Stimulated activated CD8-positive, alpha-beta memory T cell treated with anti-CD3 and anti-CD28 coated beads, Interleukin-15, amount 100 ng/mL, for 4 hours (primary cell): Measurements from ENCODE around the gene PARD3.

Experiments
- DNase-seq, 2 donors: peaks; one replicate each; pipeline ENCODE4 v3.0.0-alpha.2; 2020; ENCODE audit warnings: low read depth in 2 of 2

PARD3 gene

DNA sequence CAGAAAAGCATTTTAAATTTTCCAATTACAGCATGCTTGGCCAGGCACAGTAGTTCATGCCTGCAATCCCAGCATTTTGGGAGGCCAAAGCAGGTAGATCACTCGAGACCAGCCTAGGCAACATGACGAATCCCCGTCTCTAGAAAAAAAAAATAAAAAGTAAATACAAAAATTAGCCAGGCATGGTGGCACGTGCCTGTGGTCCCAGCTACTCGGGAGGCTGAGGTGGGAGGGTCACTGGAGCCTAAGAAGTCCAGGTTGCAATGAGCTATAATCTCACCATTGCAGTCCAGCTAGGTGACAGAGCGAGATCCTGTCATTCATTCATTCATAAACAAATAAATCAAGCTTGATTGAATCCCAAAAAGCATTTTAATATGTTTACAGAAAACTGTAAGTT lies 234.9 kb downstream of the PARD3 start:
- no peak for DNase-seq

DNA sequence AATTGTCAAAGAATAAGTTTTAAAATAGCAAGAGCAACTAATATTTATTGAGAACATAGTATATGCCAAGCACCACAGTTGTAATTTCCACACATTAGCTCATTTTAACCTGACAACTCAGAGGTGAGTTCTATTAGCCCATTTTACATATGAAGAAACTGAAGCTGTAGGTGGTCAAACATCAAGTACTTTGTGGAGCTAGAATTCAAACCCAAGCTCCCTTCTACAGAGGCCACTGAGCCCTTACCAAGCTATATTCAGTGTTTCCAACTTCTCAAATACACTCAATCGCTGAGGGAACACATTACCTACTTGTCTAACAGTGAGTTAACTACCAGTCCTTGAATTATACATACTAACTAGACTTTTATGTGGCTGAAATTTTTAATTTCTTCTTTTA lies 236.6 kb downstream of the PARD3 start:
- no peak for DNase-seq

- no peak for DNase-seq
These were observed 238.3 kb downstream of the PARD3 start for GRCh38 chr10:34576797-34577196.

GRCh38 chr10:34575882-34576281 lies 239.2 kb downstream of the PARD3 start:
- DNase-seq, result no peak

DNA sequence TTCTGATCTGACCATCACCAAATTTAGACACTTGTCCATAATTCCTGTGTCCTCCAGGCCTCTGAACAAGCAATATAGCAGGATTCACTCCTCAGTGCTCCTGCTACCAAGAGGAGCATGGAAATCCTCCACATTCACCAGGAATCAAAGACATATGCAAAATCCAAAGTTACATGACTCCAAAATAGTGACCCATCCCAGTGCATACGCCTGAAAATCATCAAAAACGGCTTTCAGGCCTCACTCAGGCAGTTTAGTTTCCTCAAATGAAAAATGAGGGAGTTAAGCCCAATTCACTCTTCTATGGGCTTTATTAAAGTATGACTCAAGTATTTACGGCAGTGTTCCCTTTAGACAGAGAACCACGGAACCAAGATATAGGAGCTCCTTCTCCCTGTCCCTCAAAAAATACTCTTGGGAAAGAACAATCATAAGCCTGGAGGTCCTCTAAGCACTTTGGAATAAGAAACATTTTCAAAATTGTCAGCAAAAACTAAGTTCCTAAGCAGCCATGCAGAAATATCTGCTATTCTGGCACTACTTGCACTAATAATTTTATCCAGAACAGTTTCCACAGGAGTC lies 240.7 kb downstream of the PARD3 start:
- no peak for DNase-seq

GRCh38 chr10:34570887-34571286 lies 244.2 kb downstream of the PARD3 start:
- DNase-seq, result no peak

DNA sequence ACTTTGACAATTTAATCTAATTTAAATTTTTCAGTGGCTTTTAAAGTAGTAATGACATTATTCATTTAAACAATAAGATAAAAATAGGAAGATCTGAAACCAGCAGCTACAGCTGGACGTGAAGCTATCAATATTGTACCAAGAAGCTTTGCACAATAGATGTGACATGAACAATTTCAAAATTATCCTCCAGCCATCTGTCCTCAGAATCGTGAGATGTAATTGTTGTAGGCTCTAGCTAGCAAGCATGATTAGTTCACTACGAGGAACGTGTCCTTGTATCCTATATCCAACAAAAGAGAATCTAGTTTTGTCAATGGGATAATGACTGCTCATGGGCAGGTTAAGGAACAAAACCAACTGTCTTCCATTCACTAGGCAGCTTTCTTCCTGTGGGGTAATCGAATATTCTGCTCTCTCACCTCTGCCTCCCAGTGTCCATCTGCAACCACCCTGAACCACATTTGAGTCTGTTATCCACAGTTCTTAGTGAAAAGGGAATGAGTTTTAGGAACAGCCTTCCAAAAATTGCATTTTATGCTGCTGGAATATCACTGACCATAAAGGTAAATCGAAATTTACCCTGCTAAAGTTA lies 247.3 kb downstream of the PARD3 start:
- DNase-seq, result no peak

DNA sequence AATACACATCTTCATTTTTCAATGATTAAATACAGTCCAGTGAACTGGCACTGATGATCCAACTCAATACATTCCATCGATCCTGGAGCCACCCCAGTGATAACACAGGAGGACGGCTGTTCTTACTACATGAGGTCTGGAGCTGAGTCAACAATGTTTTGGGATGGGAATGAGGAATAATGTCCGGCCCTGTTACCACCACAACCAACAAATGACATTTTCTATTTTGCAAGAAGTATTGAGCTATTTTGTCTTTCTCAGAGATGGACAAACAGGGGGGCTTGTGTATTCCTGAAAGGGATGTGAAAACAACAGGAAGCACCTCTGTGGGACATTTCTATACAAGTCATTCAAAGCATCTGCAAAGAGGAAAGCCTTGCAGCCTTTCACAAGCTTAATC lies 249.2 kb downstream of the PARD3 start:
- DNase-seq, result no peak

GRCh38 chr10:34558093-34558583 lies 257.0 kb downstream of the PARD3 start:
- no peak for DNase-seq

DNA sequence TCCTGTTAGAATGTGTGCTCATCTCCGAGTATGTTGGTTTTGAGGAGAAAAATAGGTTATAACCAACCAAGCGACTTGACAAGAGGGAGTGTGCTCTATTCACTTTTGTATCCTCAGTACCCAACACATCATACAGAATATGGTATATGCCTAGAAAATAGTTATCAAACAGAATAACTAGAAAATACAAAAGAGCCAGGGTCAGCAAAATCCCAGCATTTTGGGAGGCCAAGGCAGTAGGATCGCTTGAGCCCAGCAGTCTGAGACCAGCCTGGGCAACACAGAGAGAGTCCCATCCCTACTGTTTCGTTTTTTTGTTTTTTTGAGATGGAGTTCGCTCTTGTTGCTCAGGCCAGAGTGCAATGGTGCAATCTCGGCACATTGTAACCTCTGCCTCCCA lies 257.9 kb downstream of the PARD3 start:
- no peak for DNase-seq

DNA sequence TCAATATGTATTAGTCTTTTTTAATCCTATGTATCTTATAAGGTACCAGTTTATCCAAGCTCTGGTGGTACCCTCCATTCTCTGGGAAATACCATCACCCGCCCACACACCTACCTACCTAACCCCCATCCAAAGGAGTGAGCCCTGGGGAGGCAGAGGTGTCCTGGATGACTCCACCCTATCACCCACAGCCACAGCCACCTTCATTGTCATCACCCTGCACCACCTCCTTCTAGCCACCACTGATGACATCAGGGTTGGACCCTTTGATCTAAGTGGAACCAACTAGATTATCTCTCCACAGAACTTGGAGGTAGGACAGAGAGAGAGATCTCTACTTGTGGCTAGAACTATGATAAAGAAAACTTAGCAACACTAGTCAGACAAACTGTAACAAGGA lies 259.4 kb downstream of the PARD3 start:
- DNase-seq, result no peak

DNA sequence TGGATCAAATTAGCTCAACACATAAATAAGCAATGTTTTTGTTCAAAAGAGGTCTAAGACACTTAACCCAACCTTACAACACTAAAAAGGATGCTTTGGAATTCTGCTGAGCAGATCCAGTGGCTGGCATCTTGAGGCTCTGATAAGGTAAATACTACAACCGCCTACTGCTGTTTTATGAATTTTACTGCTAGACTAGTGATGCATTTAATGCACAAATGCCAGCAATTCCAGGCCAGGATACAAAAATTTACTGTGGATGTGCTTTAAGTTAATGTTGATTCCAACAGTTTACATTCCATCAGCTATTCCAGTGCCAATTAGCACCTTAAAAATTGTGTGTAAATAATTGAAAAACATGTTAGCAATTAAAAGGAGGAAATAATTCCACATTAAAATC lies 261.3 kb downstream of the PARD3 start:
- no peak for DNase-seq

DNA sequence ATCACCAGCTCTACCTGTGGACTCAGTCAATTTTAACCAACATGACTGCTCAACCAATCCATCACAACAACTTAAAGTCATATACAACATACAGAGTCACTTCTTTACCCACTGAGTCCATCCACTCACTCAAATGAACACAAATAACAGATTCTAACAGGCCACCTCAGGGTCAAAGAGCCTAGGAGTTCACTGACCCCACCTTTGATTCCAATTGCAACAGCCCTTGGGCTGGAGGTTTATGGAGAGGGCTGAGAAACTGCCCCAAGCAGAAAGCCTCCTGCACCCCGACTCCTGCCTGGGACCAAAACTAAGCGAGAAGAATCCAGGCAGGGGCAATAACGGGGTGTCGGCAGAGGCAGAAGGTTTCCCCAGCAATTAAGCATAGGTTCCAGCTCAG lies 263.8 kb downstream of the PARD3 start:
- DNase-seq, result no peak

DNA sequence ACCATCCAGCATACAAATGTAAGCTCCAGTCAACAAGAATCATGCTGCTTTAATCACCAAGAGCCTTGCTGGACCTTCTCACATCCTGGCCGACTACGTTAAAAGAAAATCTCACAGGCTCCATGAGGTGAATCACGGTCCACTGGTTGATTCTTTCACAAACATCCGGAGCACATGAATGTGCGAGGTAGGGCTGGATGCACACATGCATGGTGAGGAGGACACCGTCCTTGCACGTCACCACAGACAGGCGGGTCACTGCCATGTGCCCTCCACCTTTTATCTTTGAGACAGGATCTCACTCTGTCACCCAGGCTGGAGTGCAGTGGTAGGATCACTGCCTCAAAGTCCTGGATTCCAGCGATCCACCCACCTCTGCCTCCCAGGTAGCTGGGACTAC lies 265.1 kb downstream of the PARD3 start:
- no peak for DNase-seq

DNA sequence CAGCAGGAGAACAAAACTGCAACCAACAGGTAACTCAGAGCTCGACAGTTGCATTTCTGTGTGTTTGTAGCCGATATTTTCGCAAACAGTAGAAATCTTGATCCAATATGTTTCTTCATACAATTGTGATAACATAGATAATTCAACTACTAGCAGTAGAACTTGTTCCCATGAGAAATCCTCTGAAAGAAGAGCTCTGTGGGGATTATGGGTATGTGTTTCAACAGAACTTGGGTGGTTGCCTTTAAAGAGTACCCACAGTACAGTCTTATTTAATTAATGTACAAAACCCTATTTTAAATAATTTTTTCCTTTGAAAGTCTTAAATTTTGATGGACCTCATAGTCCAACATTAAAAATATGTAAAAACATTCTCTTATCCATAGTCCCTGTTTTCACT lies 266.1 kb downstream of the PARD3 start:
- no peak for DNase-seq

DNA sequence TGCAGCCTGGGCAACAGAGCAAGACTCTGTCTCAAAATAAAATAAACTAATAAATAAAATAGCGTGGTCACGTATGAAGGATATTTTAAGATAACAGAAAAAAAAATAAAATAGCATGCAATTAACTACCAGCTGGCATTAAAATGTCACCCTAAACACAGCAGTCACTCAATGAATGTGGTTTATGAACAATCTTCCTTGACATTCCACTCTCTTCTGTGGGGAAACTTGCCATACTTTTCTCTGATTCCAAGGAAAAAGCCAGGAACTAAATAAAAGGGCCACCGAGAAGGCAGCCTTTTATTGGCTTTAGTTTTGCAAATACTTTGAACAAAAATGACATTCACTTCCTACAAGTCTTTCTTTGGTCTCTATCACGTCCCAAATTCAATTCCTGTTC lies 266.6 kb downstream of the PARD3 start:
- no peak for DNase-seq

- no peak for DNase-seq
These were observed 267.4 kb downstream of the PARD3 start for GRCh38 chr10:34547695-34548094.

- no peak for DNase-seq
These were observed 267.8 kb downstream of the PARD3 start for GRCh38 chr10:34547291-34547690.

DNA sequence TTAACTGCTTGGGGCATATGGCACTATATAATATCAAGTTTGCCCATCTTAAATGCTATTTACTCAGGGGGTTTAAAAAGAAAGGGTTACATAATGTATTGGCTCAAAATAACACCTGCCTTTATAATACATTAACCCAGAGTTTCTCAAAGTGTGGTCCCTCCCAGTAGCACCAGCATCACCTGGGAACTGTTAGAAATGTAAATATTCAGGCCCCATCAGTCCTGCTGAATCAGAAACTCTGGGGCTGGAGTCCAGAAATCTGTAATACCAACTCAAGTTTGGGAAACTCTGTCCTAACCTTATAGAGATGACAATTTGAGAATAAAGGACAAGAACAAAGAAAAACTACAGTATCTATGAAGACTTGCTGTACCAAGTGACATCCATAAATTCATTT lies 270.7 kb downstream of the PARD3 start:
- no peak for DNase-seq

GRCh38 chr10:34543716-34544115 lies 271.4 kb downstream of the PARD3 start:
- DNase-seq, result no peak

- DNase-seq, result no peak
These were observed 274.6 kb downstream of the PARD3 start for GRCh38 chr10:34540492-34540891.

- DNase-seq, result no peak
These were observed 275.4 kb downstream of the PARD3 start for GRCh38 chr10:34539533-34540315.

DNA sequence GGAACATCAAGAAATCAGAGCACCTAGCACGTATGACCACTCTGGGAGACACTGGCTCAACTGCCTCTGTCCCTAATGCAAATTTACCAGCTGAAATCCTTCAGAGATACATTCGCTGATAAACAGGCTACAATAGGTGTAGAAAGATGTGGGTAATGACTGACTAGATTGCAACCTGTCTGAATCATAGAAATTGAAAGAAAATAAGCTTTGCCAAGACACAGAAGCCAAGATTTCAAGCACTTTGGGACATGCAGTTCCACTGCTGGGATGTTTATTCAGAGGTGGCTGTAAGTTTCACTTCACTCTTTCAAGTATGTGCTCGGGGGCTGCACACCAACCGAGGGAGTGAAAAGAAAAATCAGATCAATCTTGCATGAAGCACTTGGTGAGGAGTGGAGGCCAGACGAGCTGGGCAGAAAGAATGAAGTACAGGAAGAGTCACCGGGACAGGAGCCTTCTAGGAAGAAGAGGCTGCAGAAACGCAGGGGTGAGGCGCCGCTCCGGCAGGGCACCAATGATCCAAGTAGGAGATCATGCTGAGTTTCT lies 276.7 kb downstream of the PARD3 start:
- no peak for DNase-seq
